Lower lobe of right lung (tissue), 2 donors: ENCODE results near the gene HSD11B1. TPM values are rescaled to one million over a fixed set of nuclear protein-coding genes. Genes with fewer than 3 reads are reported as not detected.

Experiments used
- ATAC-seq, 2 donors: fragments of 200-7000 bp; cut with Tn5 transposase; one replicate each; pipeline ENCODE4 v1.9.1; 2020 to 2022; ENCODE audit warnings: mild to moderate bottlenecking in 2 of 2, moderate library complexity in 2 of 2
- DNase-seq: peaks from one replicate; pipeline ENCODE4 v3.0.0-alpha.2; 2020
- H3K27ac ChIP-seq: fragments of 200-600 bp; one replicate; pipeline ENCODE4 v1.8.0; 2022
- H3K27me3 ChIP-seq: fragments of 200-600 bp; one replicate; pipeline ENCODE4 v1.8.0; 2022; ENCODE audit warnings: low read depth
- H3K36me3 ChIP-seq: fragments of 200-600 bp; one replicate; pipeline ENCODE4 v1.8.0; 2022; ENCODE audit warnings: mild to moderate bottlenecking
- H3K4me1 ChIP-seq: fragments of 200-600 bp; one replicate; pipeline ENCODE4 v1.8.0; 2022
- H3K4me3 ChIP-seq: fragments of 200-600 bp; one replicate; pipeline ENCODE4 v1.8.0; 2022; ENCODE audit warnings: mild to moderate bottlenecking
- H3K9me3 ChIP-seq: fragments of 200-600 bp; one replicate; pipeline ENCODE4 v1.8.0; 2022
- CTCF ChIP-seq: fragments of 200-600 bp; IDR thresholded peaks from one replicate; pipeline ENCODE4 v1.8.0; 2022; ENCODE audit warnings: antibody characterized with exemption, mild to moderate bottlenecking
- intact Hi-C: fragments of 100-400 bp; cut with DNase I; formaldehyde crosslinking; loops from one replicate; pipeline ENCODE4 v1.11.0; 2022
- long read RNA-seq: library from polyadenylated mRNA; unstranded; transcript quantifications from one replicate; pipeline ENCODE4 v2.0.0, GENCODE V29; 2021
- total RNA-seq: library from RNA; stranded (reverse); fragmentation: NEBNext Ultra II Directional; extraction: Animal tissue kit (Norgen Biotek cat#: 25700); gene quantifications from one replicate; pipeline ENCODE4 v1.2.1, GENCODE V29; 2021
- donor health status: DM: no; HTN: yes; CAD: no; lungs with severe emphysema.

HSD11B1 gene
- total RNA-seq = 11.6 TPM
- long read RNA-seq, transcript HSD11B1-202 (6 exons, 1,405 nt) = major isoform, 7 of 11 reads
- long read RNA-seq, partial matches to known transcripts = 2 of 11 reads
- long read RNA-seq, other reads (novel, unspliced or antisense) = 2 of 11 reads

GRCh38 chr1:209704584-209704983 is at the start of gene HSD11B1:
Gene HSD11B1 (plus strand): TSS chr1:209704846. CDS start chr1:209704943, 97 bp downstream.
- DNase-seq (peak; percentile 61), ATAC-seq (peak; percentile 89 to 90)
- Histone ChIP-seq H3K4me1 (no peaks in the 10 kb centered on the region), H3K27ac (peak within 1 kb of the TSS; percentile 15), H3K27me3 (peaks cover 3% of the 10 kb centered on the region), H3K36me3 (no peaks in the 10 kb centered on the region), H3K9me3 (no peaks in the 10 kb centered on the region), H3K4me3 (peak within 1 kb of the TSS; percentile 24)
- intact Hi-C loops = no loop called here
- no peak for TF ChIP-seq CTCF

- ATAC-seq (no peak), DNase-seq (no peak)
- no peaks in the 10 kb centered on the region for H3K9me3 ChIP-seq
- no peak for TF ChIP-seq CTCF
- H3K27ac ChIP-seq = no peak overlapping the region
- intact Hi-C loops = no loop called here
- no peak overlapping the region for H3K4me3 ChIP-seq
- H3K27me3 ChIP-seq = peaks cover 15% of the 10 kb centered on the region
- peaks cover 47% of the 10 kb centered on the region for H3K4me1 ChIP-seq
- H3K36me3 ChIP-seq = no peaks in the 10 kb centered on the region
Measured at GRCh38 chr1:209655411-209656231, 49.0 kb upstream of the HSD11B1 start.

- peak in 1 of 2 donors; percentile 3 for ATAC-seq
- Histone ChIP-seq H3K4me1 (peaks cover 32% of the 10 kb centered on the region), H3K9me3 (no peaks in the 10 kb centered on the region), H3K27me3 (peaks cover 15% of the 10 kb centered on the region), H3K27ac (no peak overlapping the region), H3K36me3 (no peaks in the 10 kb centered on the region), H3K4me3 (no peak overlapping the region)
- intact Hi-C loops = no loop called here
- DNase-seq = no peak
- no peak for TF ChIP-seq CTCF
Measured at GRCh38 chr1:209657140-209657879, 47.3 kb upstream of the HSD11B1 start.

GRCh38 chr1:209657918-209658317 is 46.7 kb upstream of the HSD11B1 start:
- Histone ChIP-seq H3K9me3 (no peaks in the 10 kb centered on the region), H3K27me3 (peaks cover 15% of the 10 kb centered on the region), H3K36me3 (no peaks in the 10 kb centered on the region), H3K27ac (no peak overlapping the region), H3K4me1 (peaks cover 26% of the 10 kb centered on the region), H3K4me3 (no peak overlapping the region)
- DNase-seq (no peak), ATAC-seq (no peak)
- intact Hi-C loops = no loop called here
- TF ChIP-seq CTCF = no peak

GRCh38 chr1:209659909-209660308 is 44.7 kb upstream of the HSD11B1 start:
- DNase-seq (no peak), ATAC-seq (peak; percentile 58 to 69)
- Histone ChIP-seq H3K4me3 (no peak overlapping the region), H3K27ac (no peak overlapping the region), H3K9me3 (no peaks in the 10 kb centered on the region), H3K27me3 (peaks cover 15% of the 10 kb centered on the region), H3K4me1 (peaks cover 11% of the 10 kb centered on the region), H3K36me3 (no peaks in the 10 kb centered on the region)
- intact Hi-C loops = no loop called here
- no peak for TF ChIP-seq CTCF
